ENCODE results near the gene LRP4. TPM values are rescaled to one million over a fixed set of nuclear protein-coding genes. Genes with fewer than 3 reads are reported as not detected.

LRP4 gene
- total and polyA plus RNA-seq, 2 of the 13 experiments (the other 11 are each of a cell fraction or from before 2014, with no cell fraction given): 4.7 to 13.3 TPM

GRCh38 chr11:46894506-46894905 is 23.8 kb downstream of the LRP4 start:
- DNase-seq (ENCODE audit: low spot score) (no peak), FAIRE-seq (no peak), ATAC-seq (no peak)
- intact Hi-C loops (cut with micrococcal nuclease; ENCODE audit: unreplicated experiment) (no loop called here), in situ Hi-C loops (cut with HindIII; ENCODE audit: extremely low pct_ligation_motif_present, low pct_unique_long_range_greater_than_20kb) (no loop called here)
- no peak overlapping the region for H2AFZ ChIP-seq (ENCODE audit: low read length)
- H3K4me2 ChIP-seq (ENCODE audit: low read depth, low read length): no peak overlapping the region
- no peak overlapping the region for H3K27ac ChIP-seq (ENCODE audit: extremely low read length, insufficient read depth, low read length)
- CTCF ChIA-PET (ENCODE audit: low intra/inter-chr PET ratio, low total read pairs): no interaction called here
- no TSS peak for BruUV-seq (replicated peaks)
- H3K79me2 ChIP-seq (ENCODE audit: insufficient read depth, low read length): no peaks in the 10 kb centered on the region
- POLR2A ChIA-PET: no interaction called here
- no peaks in the 10 kb centered on the region for H4K20me1 ChIP-seq (ENCODE audit: insufficient read depth, low read length)
- no peaks in the 10 kb centered on the region for H3K9me3 ChIP-seq (ENCODE audit: low read length)
- H3K36me3 ChIP-seq (replicated peaks in 1 of 2; ENCODE audit: control insufficient read depth in 1 of 2, insufficient read depth in 2 of 2, low read length in 2 of 2): peaks cover 19 to 46% of the 10 kb centered on the region in 2 experiments
- no peak overlapping the region for H3K9ac ChIP-seq (ENCODE audit: insufficient read depth, low read depth, low read length)
- TF ChIP-seq, protein P1, sequence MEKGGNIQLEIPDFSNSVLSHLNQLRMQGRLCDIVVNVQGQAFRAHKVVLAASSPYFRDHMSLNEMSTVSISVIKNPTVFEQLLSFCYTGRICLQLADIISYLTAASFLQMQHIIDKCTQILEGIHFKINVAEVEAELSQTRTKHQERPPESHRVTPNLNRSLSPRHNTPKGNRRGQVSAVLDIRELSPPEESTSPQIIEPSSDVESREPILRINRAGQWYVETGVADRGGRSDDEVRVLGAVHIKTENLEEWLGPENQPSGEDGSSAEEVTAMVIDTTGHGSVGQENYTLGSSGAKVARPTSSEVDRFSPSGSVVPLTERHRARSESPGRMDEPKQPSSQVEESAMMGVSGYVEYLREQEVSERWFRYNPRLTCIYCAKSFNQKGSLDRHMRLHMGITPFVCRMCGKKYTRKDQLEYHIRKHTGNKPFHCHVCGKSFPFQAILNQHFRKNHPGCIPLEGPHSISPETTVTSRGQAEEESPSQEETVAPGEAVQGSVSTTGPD (CRISPR knock-in tag; IDR thresholded peaks at IDR 0.05): no peak
- TF ChIP-seq, protein P2, sequence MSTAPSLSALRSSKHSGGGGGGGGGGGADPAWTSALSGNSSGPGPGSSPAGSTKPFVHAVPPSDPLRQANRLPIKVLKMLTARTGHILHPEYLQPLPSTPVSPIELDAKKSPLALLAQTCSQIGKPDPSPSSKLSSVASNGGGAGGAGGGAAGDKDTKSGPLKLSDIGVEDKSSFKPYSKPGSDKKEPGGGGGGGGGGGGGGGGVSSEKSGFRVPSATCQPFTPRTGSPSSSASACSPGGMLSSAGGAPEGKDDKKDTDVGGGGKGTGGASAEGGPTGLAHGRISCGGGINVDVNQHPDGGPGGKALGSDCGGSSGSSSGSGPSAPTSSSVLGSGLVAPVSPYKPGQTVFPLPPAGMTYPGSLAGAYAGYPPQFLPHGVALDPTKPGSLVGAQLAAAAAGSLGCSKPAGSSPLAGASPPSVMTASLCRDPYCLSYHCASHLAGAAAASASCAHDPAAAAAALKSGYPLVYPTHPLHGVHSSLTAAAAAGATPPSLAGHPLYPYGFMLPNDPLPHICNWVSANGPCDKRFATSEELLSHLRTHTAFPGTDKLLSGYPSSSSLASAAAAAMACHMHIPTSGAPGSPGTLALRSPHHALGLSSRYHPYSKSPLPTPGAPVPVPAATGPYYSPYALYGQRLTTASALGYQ (CRISPR knock-in tag; IDR thresholded peaks at IDR 0.05): no peak
- TF ChIP-seq ZNF296 (CRISPR knock-in tag; conservative IDR thresholded peaks at IDR 0.05) (no peak), NFIC (IDR thresholded peaks at IDR 0.05; ENCODE audit: low read length) (no peak), ZNF235 (CRISPR knock-in tag; IDR thresholded peaks at IDR 0.05; ENCODE audit: borderline replicate concordance) (no peak), SPEN (CRISPR knock-in tag; IDR thresholded peaks at IDR 0.05; ENCODE audit: low read depth) (no peak)
- no peak overlapping the region for H3K4me3 ChIP-seq (replicated peaks in 1 of 3; ENCODE audit: insufficient read depth in 1 of 3, low read depth in 2 of 3, low read length in 3 of 3)
- H3K27me3 ChIP-seq (ENCODE audit: control insufficient read depth in 1 of 2, insufficient read depth in 2 of 2, low read length in 2 of 2): no peaks in the 10 kb centered on the region
- 98% methylated on average over 14 of the region's 16 CpGs for WGBS (ENCODE audit: low lambda C conversion rate)
- no peaks in the 10 kb centered on the region for H3K4me1 ChIP-seq (ENCODE audit: insufficient read depth, low read length)

All from HepG2 (cell line).